ENCODE data around the gene GPR31.

The GPR31 gene

DNA sequence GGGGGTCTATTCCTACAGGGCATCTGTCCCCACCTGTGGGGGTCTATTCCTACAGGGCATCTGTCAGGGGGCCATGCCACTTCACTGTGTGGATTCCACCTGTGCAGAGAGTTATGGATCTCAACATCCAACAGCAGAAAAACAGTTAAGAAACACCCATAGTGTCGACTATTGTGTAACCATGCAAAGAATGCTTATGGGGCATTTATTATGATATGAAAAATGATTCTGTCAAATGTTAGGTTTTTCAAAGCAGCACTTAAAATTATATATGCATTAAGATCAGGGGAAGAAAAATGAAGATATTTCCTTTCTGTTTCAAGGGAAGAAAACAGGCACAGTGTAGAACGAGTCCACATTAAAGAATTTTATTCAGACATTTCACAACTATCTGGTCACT lies 2.9 kb downstream of the GPR31 start:
- TF ChIP-seq TAF1 (IDR thresholded peaks at IDR 0.05; ENCODE audit: borderline replicate concordance, insufficient read depth, low read length) (no peak), POLR2AphosphoS5 (IDR thresholded peaks at IDR 0.05; ENCODE audit: low read depth, low read length) (no peak), FOXP2 (optimal IDR thresholded peaks at IDR 0.05; ENCODE audit: borderline replicate concordance, extremely low read depth, extremely low read length, insufficient read depth) (no peak), SIN3A (IDR thresholded peaks at IDR 0.05; ENCODE audit: borderline replicate concordance, insufficient read depth, low read length) (no peak)
- TF ChIP-seq, protein P1, sequence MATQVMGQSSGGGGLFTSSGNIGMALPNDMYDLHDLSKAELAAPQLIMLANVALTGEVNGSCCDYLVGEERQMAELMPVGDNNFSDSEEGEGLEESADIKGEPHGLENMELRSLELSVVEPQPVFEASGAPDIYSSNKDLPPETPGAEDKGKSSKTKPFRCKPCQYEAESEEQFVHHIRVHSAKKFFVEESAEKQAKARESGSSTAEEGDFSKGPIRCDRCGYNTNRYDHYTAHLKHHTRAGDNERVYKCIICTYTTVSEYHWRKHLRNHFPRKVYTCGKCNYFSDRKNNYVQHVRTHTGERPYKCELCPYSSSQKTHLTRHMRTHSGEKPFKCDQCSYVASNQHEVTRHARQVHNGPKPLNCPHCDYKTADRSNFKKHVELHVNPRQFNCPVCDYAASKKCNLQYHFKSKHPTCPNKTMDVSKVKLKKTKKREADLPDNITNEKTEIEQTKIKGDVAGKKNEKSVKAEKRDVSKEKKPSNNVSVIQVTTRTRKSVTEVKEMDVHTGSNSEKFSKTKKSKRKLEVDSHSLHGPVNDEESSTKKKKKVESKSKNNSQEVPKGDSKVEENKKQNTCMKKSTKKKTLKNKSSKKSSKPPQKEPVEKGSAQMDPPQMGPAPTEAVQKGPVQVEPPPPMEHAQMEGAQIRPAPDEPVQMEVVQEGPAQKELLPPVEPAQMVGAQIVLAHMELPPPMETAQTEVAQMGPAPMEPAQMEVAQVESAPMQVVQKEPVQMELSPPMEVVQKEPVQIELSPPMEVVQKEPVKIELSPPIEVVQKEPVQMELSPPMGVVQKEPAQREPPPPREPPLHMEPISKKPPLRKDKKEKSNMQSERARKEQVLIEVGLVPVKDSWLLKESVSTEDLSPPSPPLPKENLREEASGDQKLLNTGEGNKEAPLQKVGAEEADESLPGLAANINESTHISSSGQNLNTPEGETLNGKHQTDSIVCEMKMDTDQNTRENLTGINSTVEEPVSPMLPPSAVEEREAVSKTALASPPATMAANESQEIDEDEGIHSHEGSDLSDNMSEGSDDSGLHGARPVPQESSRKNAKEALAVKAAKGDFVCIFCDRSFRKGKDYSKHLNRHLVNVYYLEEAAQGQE (IDR thresholded peaks at IDR 0.05; ENCODE audit: insufficient read depth in 1 of 2, low read depth in 2 of 2, low read length in 2 of 2): no peak

DNA sequence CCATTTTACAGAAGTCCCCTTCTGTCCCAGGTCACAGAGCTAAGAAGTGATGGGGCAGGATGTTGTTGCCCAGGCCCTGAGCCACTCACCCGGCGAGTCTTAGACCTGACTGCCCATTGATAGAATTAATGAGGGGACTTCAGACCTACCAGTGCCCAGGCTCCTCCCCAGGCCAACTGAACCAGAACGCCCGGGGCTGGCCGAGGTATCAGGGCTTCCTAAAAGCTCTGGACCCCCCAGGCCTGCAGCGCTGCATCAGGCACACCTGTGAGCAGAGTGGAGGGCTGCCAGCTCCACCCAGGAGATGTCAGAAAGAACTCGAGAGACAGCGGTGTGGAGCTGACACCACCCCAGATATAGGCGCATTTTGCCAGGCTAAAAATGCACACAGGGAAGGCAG lies 3.5 kb downstream of the GPR31 start:
- no peak for TF ChIP-seq SIN3A (IDR thresholded peaks at IDR 0.05; ENCODE audit: borderline replicate concordance, insufficient read depth, low read length)
- no peak for TF ChIP-seq TAF1 (IDR thresholded peaks at IDR 0.05; ENCODE audit: borderline replicate concordance, insufficient read depth, low read length)
- TF ChIP-seq, protein P1 (IDR thresholded peaks at IDR 0.05; ENCODE audit: insufficient read depth in 1 of 2, low read depth in 2 of 2, low read length in 2 of 2): no peak
- no peak for TF ChIP-seq FOXP2 (optimal IDR thresholded peaks at IDR 0.05; ENCODE audit: borderline replicate concordance, extremely low read depth, extremely low read length, insufficient read depth)
- TF ChIP-seq POLR2AphosphoS5 (IDR thresholded peaks at IDR 0.05; ENCODE audit: low read depth, low read length): no peak

DNA sequence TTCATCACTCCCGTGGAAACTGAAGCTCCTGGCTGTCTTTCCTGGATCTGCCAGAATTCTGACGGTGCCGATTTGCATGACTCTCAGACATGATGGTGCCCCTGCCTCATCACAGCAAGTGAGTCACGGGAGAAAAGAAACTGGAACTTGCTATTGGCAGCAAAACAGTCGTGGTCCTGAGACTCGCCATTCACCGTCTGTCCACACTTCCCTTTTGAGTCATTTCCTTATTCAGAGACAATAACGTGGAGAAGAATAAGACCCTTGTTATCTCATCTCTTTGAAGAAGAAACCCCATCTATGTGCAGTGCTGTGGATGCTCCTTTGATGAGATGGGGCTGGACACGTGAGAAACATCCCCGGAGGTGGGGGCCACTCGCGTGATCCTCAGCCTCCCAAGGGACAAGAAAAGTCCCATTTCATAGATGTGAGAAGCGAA lies 4.2 kb downstream of the GPR31 start:
- no peak for TF ChIP-seq POLR2AphosphoS5 (IDR thresholded peaks at IDR 0.05; ENCODE audit: low read depth, low read length)

DNA sequence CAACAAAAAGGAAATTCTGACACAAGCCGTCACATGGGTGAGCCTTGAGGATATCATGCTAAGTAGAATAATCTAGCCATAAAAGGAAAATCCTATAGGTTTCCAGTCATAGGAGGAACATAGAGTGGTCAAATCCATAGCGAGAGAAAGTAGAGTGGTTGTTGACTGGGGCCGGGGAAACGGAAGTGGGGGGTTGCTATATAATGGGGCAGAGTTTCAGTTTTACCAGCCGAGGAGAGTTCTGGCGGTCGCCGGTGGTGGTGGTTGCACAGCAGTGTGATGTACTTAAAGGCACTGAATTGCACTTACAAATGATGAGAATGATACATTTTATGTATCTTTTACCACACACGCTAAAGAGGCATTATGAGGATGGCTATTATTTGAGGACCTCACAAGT lies 4.9 kb downstream of the GPR31 start:
- TF ChIP-seq SIN3A (IDR thresholded peaks at IDR 0.05; ENCODE audit: borderline replicate concordance, insufficient read depth, low read length) (no peak), POLR2AphosphoS5 (IDR thresholded peaks at IDR 0.05; ENCODE audit: low read depth, low read length) (no peak), FOXP2 (optimal IDR thresholded peaks at IDR 0.05; ENCODE audit: borderline replicate concordance, extremely low read depth, extremely low read length, insufficient read depth) (no peak), TAF1 (IDR thresholded peaks at IDR 0.05; ENCODE audit: borderline replicate concordance, insufficient read depth, low read length) (no peak)
- TF ChIP-seq, protein P1 (IDR thresholded peaks at IDR 0.05; ENCODE audit: insufficient read depth in 1 of 2, low read depth in 2 of 2, low read length in 2 of 2): no peak

DNA sequence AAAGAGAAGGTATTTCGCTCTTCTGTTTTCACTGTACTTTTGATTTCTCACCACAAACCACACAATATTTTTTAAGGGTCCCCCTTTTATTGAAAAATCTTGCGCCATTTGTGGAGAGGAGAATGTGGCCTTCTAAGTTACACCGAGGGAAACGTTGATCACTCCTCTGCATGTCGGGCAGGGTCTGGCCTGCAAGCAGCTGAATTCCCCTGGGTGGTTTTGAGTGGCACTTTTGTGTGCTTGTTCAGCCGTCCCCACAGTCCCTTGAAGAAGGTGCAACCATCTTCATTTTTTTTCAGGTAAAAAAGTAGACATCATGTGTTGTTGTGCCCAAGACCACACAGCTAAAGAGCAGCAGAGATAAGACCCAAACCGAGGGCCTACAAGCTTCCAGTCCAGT lies 6.1 kb downstream of the GPR31 start:
- TF ChIP-seq TAF1 (IDR thresholded peaks at IDR 0.05; ENCODE audit: borderline replicate concordance, insufficient read depth, low read length): no peak
- no peak for TF ChIP-seq SIN3A (IDR thresholded peaks at IDR 0.05; ENCODE audit: borderline replicate concordance, insufficient read depth, low read length)
- TF ChIP-seq, protein P1 (IDR thresholded peaks at IDR 0.05; ENCODE audit: insufficient read depth in 1 of 2, low read depth in 2 of 2, low read length in 2 of 2): no peak
- no peak for TF ChIP-seq POLR2AphosphoS5 (IDR thresholded peaks at IDR 0.05; ENCODE audit: low read depth, low read length)
- no peak for TF ChIP-seq FOXP2 (optimal IDR thresholded peaks at IDR 0.05; ENCODE audit: borderline replicate concordance, extremely low read depth, extremely low read length, insufficient read depth)
